HG03196 (cell line): ENCODE results near the gene SEPTIN12.
A peak's percentile ranks its signal among the peaks of the same experiment; 100 is the strongest.

Experiments
- ATAC-seq: cut with Tn5 transposase; IDR thresholded peaks from one replicate; pipeline ENCODE4 v1.9.1; 2021; ENCODE audit not compliant: unreplicated experiment

Gene SEPTIN12

GRCh38 chr16:4803401-4803844 lies 15.3 kb upstream of the SEPTIN12 start:
- ATAC-seq: no peak

- ATAC-seq: peak; percentile 86
Measured at GRCh38 chr16:4802659-4803287, 14.6 kb upstream of the SEPTIN12 start.

- ATAC-seq: peak; percentile 44
Measured at GRCh38 chr16:4801962-4802658, 14.0 kb upstream of the SEPTIN12 start, which contains the start of gene ROGDI. Gene ROGDI (minus strand): TSS chr16:4802633. CDS start chr16:4802571, 62 bp downstream.

- ATAC-seq: no peak
Measured at GRCh38 chr16:4801051-4801961, 13.2 kb upstream of the SEPTIN12 start.

- ATAC-seq: no peak
Measured at GRCh38 chr16:4800290-4801041, 12.3 kb upstream of the SEPTIN12 start.

GRCh38 chr16:4799171-4799855 lies 11.2 kb upstream of the SEPTIN12 start:
- no peak for ATAC-seq

GRCh38 chr16:4798456-4798855 lies 10.3 kb upstream of the SEPTIN12 start:
- ATAC-seq: no peak

- no peak for ATAC-seq
Measured at GRCh38 chr16:4797805-4798252, 9.7 kb upstream of the SEPTIN12 start.

- ATAC-seq: no peak
Measured at GRCh38 chr16:4796982-4797804, 9.0 kb upstream of the SEPTIN12 start.

GRCh38 chr16:4795828-4796572 lies 7.9 kb upstream of the SEPTIN12 start:
- ATAC-seq: no peak

GRCh38 chr16:4795181-4795827 lies 7.2 kb upstream of the SEPTIN12 start, which contains the start of gene SMIM22:
Gene SMIM22 (plus strand): TSS chr16:4795369. CDS start chr16:4795735, 366 bp downstream.
- ATAC-seq: no peak

- ATAC-seq: no peak
Measured at GRCh38 chr16:4792951-4793513, 4.9 kb upstream of the SEPTIN12 start.

- ATAC-seq: no peak
Measured at GRCh38 chr16:4790871-4791270, 2.7 kb upstream of the SEPTIN12 start.

GRCh38 chr16:4790261-4790660 lies 2.1 kb upstream of the SEPTIN12 start:
- no peak for ATAC-seq

GRCh38 chr16:4788910-4789309 lies 765 bp upstream of the SEPTIN12 start:
- no peak for ATAC-seq

GRCh38 chr16:4788489-4788889 lies 344 bp upstream of the SEPTIN12 start:
- no peak for ATAC-seq

GRCh38 chr16:4787068-4787467 lies 1.1 kb downstream of the SEPTIN12 start:
- no peak for ATAC-seq
